Left lung (tissue), 10 donors: ENCODE measurements around the gene MAP4K3. TPM values are rescaled to one million over a fixed set of nuclear protein-coding genes. Genes with fewer than 3 reads are reported as not detected.

Source experiments
- ATAC-seq: fragments of 200-7000 bp; cut with Tn5 transposase; one replicate; pipeline ENCODE4 v1.9.1; 2020; ENCODE audit warnings: moderate library complexity
- DNase-seq, 4 donors: peaks; one replicate each; pipeline ENCODE4 v3.0.0-alpha.2; 2013 to 2020
- H3K27ac ChIP-seq, 2 donors: fragments of 200-600 bp; sonication (generic) in 1 of 2; one replicate each; pipeline versions ENCODE4 v1.5.0 to v1.8.0; 2020 to 2021
- H3K27me3 ChIP-seq, 2 donors: fragments of 200-600 bp; sonication (generic) in 1 of 2; one replicate each; pipeline versions ENCODE4 v1.5.0 to v1.8.0; 2020 to 2021
- H3K36me3 ChIP-seq, 2 donors: fragments of 200-600 bp; sonication (generic) in 1 of 2; one replicate each; pipeline versions ENCODE4 v1.5.0 to v1.8.0; 2020 to 2021
- H3K4me1 ChIP-seq, 2 donors: fragments of 200-600 bp; one replicate each; pipeline ENCODE4 v1.8.0; 2021
- H3K4me3 ChIP-seq, 2 donors: fragments of 200-600 bp; sonication (generic) in 1 of 2; one replicate each; pipeline versions ENCODE4 v1.5.0 to v1.8.0; 2020 to 2021; ENCODE audit warnings: mild to moderate bottlenecking in 1 of 2
- H3K9me3 ChIP-seq, 2 donors: fragments of 200-600 bp; sonication (generic) in 1 of 2; one replicate each; pipeline versions ENCODE4 v1.5.0 to v1.8.0; 2020 to 2021
- intact Hi-C, 2 donors: fragments of 100-400 bp; cut with DNase I; formaldehyde crosslinking; loops; one replicate each; pipeline versions ENCODE4 v1.11.2 to v1.14.2; 2022
- polyA plus RNA-seq, 6 donors: library from polyadenylated mRNA; unstranded; fragments of 120-200 nt; gene quantifications; one replicate each; pipeline ENCODE4 v1.2.1, GENCODE V29; 2013; ENCODE audit not compliant: insufficient read length in 6 of 6
- total RNA-seq, 2 donors: library from RNA; stranded (reverse); fragmentation: NEBNext Ultra II Directional; extraction: Animal tissue kit (Norgen Biotek cat#: 25700); gene quantifications; one replicate each; pipeline ENCODE4 v1.2.1, GENCODE V29; 2021
- TF ChIP-seq, protein P1 (sequence below), 2 donors: fragments of 200-600 bp; sonication (generic) in 1 of 2; IDR thresholded peaks; one replicate each; pipeline versions ENCODE4 v1.5.0 to v1.8.0; 2021; ENCODE audit warnings: antibody characterized with exemption in 2 of 2
- donor health status: DM: no; HTN: yes; CAD: no.
- donor health status: DM: no; HTN: no; CAD: no.

Gene MAP4K3
- total and polyA plus RNA-seq, 8 donors: 26.0 to 74.5 (median 61.4) TPM

DNA sequence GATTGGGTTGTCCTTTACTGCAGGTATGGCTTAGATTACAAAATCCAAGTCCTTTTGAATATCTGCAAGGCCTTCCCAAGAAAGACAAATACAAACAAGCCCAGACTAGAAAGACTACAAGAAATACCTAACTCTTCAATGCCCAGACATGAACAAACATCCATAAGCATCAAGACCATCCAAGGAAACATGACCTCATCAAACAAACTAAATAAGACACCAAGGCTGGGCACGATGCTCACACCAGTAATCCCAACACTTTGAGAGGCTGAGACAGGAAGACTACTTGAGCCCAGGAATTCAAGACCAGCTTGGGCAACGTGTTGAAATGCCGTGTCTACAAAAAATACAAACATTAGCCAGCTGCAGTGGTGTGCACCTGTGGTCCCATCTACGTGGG, 31.7 kb downstream of the MAP4K3 start:
- DNase-seq (no peak), ATAC-seq (no peak)
- Histone ChIP-seq H3K36me3 (no peaks in the 10 kb centered on the region), H3K4me3 (no peak overlapping the region), H3K4me1 (peaks cover 13 to 40% of the 10 kb centered on the region in 2 donors), H3K27me3 (no peaks in the 10 kb centered on the region), H3K9me3 (no peaks in the 10 kb centered on the region), H3K27ac (no peak overlapping the region)
- TF ChIP-seq, protein P1, sequence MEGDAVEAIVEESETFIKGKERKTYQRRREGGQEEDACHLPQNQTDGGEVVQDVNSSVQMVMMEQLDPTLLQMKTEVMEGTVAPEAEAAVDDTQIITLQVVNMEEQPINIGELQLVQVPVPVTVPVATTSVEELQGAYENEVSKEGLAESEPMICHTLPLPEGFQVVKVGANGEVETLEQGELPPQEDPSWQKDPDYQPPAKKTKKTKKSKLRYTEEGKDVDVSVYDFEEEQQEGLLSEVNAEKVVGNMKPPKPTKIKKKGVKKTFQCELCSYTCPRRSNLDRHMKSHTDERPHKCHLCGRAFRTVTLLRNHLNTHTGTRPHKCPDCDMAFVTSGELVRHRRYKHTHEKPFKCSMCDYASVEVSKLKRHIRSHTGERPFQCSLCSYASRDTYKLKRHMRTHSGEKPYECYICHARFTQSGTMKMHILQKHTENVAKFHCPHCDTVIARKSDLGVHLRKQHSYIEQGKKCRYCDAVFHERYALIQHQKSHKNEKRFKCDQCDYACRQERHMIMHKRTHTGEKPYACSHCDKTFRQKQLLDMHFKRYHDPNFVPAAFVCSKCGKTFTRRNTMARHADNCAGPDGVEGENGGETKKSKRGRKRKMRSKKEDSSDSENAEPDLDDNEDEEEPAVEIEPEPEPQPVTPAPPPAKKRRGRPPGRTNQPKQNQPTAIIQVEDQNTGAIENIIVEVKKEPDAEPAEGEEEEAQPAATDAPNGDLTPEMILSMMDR (IDR thresholded peaks at IDR 0.05): no peak
- intact Hi-C loops: no loop called here

DNA sequence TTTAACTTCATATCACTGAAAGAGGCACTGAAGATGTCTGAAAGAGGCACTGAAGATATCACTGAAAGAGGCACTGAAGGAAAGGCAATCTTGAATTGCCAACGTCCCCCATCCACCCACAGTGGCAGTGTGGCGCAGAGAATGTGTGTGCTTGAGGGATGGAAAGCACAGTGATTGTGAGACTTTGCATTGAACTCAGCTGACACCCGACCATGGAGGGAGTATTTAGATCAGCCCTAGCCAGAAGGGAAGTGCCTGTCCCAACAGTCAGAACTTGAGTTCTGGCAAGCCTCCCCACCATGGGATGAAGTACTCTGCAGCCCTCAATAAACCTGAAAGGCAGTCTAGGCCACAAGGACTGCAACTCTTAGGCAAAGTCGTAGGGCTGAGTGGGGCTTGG, 33.8 kb downstream of the MAP4K3 start:
- DNase-seq (no peak), ATAC-seq (peak; percentile 55)
- intact Hi-C loops: no loop called here
- H3K9me3 ChIP-seq: no peaks in the 10 kb centered on the region
- H3K4me1 ChIP-seq: peaks cover 2 to 41% of the 10 kb centered on the region in 2 donors
- no peak overlapping the region for H3K4me3 ChIP-seq
- no peak overlapping the region for H3K27ac ChIP-seq
- no peaks in the 10 kb centered on the region for H3K36me3 ChIP-seq
- no peaks in the 10 kb centered on the region for H3K27me3 ChIP-seq
- TF ChIP-seq, protein P1 (IDR thresholded peaks at IDR 0.05): no peak

DNA sequence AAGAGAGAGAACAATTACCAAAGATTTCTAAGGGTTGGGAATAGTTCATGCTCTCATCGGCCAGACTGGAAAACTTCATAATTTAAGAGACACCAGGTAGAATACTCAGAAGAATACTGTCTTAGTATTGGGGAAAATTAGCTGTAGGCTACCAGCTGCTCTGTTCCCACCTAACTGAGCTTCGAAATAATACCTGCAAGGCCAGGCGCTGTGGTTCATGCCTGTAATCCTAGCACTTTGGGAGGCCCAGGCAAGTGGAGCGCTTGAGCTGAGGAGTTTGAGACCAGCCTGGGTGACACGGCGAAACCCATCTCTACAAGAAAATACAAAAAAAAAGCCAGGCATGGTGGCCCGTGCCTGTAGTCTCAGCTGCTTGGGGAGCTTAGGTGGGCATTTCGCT, 35.8 kb downstream of the MAP4K3 start:
- Histone ChIP-seq H3K4me3 (no peak overlapping the region), H3K27me3 (no peaks in the 10 kb centered on the region), H3K4me1 (peaks cover 2 to 23% of the 10 kb centered on the region in 2 donors), H3K9me3 (no peaks in the 10 kb centered on the region), H3K27ac (no peak overlapping the region), H3K36me3 (no peaks in the 10 kb centered on the region)
- TF ChIP-seq, protein P1 (IDR thresholded peaks at IDR 0.05): no peak
- ATAC-seq (no peak), DNase-seq (no peak)
- intact Hi-C loops: no loop called here

DNA sequence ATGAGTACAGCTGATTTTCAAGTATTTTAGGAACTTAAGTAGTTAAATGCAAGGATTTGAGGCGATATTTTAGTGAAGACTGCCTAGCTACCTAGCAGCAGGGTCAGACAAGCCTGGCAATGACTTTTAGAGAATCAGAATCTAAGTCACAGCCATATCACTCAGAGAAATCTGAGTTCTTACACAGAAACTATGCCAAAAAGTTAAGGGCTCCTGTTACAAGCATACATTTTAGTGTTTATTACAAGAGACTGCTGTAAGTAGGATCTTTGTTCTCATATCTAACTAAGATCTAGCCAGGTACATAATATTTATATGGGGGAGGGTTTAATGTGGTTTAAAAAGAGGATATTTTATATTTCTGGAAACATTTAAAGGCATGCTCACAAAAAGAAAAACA, 37.5 kb downstream of the MAP4K3 start:
- ATAC-seq (no peak), DNase-seq (no peak)
- peaks cover 5 to 23% of the 10 kb centered on the region in 2 donors for H3K4me1 ChIP-seq
- no peak overlapping the region for H3K4me3 ChIP-seq
- intact Hi-C loops: no loop called here
- H3K9me3 ChIP-seq: no peaks in the 10 kb centered on the region
- no peaks in the 10 kb centered on the region for H3K27me3 ChIP-seq
- H3K36me3 ChIP-seq: no peaks in the 10 kb centered on the region
- TF ChIP-seq, protein P1 (IDR thresholded peaks at IDR 0.05): no peak
- H3K27ac ChIP-seq: peak overlapping the region in 1 of 2 donors; percentile 33

DNA sequence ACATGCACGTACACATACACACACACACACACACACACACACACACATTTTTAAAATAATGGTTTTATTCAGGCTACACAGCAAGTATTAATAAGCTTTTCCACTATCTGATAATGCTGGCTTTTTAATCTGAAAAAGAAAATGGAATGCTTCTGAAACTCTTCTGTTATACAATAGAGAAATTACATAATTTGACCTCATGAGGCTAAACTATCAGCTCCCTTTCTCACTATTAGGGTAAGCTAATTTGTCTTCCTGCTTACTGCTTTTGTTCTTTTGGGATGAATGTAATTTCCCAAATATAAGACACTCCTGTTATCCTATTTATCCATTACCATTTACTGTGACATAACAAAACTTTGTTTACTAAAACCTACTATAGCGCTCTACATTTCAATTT, 41.8 kb downstream of the MAP4K3 start:
- H3K4me1 ChIP-seq: peaks cover 3 to 14% of the 10 kb centered on the region in 2 donors
- H3K36me3 ChIP-seq: no peaks in the 10 kb centered on the region
- no peak for ATAC-seq
- H3K27me3 ChIP-seq: no peaks in the 10 kb centered on the region
- no peak overlapping the region for H3K27ac ChIP-seq
- DNase-seq: no peak
- intact Hi-C loops: no loop called here
- H3K9me3 ChIP-seq: no peaks in the 10 kb centered on the region
- TF ChIP-seq, protein P1 (IDR thresholded peaks at IDR 0.05): no peak
- no peak overlapping the region for H3K4me3 ChIP-seq
